ENCODE measurements around the gene PDIA5. TPM values are rescaled to one million over a fixed set of nuclear protein-coding genes. Genes with fewer than 3 reads are reported as not detected.
A peak's percentile ranks its signal among the peaks of the same experiment; 100 is the strongest.

The PDIA5 gene
- 54.3 and 54.5 TPM in 2 replicates for total RNA-seq

DNA sequence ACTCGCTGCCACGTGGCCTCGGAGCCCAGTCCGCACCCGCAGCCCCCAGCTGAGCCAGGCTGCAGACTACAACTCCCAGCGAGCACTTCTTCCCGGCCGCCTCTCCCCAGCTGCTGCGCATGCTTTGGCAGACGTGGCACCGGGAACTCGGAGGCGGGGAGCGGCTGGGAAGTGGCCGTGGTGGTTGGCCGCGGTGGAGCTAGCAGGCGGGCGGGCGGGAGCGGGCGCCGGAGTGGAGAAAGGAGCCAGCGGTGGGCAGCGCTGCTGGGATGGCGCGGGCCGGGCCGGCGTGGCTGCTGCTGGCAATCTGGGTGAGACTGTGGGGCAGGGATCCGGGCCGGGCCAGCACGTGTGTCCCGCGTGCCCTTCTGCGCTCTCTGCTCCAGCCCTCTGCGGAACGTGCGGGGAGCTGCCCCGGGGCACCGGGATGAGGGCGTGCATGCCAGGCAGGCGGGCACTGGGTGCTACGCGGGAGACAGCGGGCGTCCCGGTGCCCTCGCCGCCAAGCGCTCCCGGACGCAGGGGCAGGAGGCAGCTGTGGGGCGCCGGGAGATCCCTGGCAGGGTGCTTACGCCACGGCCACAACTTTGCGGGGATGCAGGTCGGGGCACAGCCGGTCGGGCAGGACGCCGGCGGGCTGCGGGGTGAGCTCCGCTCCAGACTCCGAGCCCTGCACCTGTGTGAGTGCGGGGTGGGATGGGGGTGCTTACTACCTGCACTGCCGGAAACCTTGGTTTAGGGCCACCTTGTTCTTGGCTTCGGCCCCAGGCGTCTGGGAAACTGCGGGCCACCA lies at the start of gene PDIA5:
PDIA5 (plus strand) TSS at position 130 of the 793 bp plus-strand sequence; CDS start at position 270, 140 bp downstream.
- peaks cover 4% of the 10 kb centered on the region for H3K27me3 ChIP-seq (ENCODE audit: insufficient read depth, low read length)
- H3K4me3 ChIP-seq (ENCODE audit: insufficient read depth, low read length): peak within 1 kb of the TSS; percentile 95
- peak within 1 kb of the TSS; percentile 63 for H3K27ac ChIP-seq (ENCODE audit: low read depth, low read length)
- peaks cover 34% of the 10 kb centered on the region for H4K20me1 ChIP-seq (ENCODE audit: insufficient read depth, low read length)
- TF ChIP-seq, protein P1, sequence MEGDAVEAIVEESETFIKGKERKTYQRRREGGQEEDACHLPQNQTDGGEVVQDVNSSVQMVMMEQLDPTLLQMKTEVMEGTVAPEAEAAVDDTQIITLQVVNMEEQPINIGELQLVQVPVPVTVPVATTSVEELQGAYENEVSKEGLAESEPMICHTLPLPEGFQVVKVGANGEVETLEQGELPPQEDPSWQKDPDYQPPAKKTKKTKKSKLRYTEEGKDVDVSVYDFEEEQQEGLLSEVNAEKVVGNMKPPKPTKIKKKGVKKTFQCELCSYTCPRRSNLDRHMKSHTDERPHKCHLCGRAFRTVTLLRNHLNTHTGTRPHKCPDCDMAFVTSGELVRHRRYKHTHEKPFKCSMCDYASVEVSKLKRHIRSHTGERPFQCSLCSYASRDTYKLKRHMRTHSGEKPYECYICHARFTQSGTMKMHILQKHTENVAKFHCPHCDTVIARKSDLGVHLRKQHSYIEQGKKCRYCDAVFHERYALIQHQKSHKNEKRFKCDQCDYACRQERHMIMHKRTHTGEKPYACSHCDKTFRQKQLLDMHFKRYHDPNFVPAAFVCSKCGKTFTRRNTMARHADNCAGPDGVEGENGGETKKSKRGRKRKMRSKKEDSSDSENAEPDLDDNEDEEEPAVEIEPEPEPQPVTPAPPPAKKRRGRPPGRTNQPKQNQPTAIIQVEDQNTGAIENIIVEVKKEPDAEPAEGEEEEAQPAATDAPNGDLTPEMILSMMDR (IDR thresholded peaks at IDR 0.05; ENCODE audit: extremely low read depth, low read depth, low read length): no peak
- H3K9me3 ChIP-seq (ENCODE audit: low read depth, low read length): no peaks in the 10 kb centered on the region
- H3K4me1 ChIP-seq (ENCODE audit: insufficient read depth, low read length): peaks cover 19% of the 10 kb centered on the region
- H2AFZ ChIP-seq (ENCODE audit: low read length): peak within 1 kb of the TSS; percentile 93
- peak; percentile 98 for DNase-seq (ENCODE audit: insufficient read length, low spot score, missing footprints)
- no peaks in the 10 kb centered on the region for H3K36me3 ChIP-seq (ENCODE audit: insufficient read depth, low read length)
- peak within 1 kb of the TSS; percentile 90 for H3K4me2 ChIP-seq (ENCODE audit: insufficient read depth, low read length)
- H3K79me2 ChIP-seq (ENCODE audit: insufficient read depth, low read length): peaks cover 50% of the 10 kb centered on the region

DNA sequence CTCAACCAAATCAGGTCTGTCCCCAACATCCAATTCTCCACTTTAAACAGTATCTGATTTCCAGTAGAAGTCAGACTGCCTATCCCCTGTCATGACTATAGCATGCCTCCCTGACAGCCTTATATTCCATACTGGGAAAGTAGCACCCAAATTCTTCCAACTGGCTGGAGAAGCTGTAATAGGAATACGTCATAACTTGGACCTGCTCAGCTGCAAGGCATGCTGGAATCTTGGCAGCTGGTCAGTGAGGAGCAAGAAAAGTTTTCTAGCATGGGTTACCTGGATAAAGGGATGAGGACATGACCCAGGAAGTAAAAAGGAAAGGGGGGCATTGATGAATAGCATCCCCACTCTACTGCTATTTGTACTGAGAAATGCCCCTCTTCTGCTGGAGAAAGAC lies 48.1 kb upstream of the PDIA5 start:
- H3K36me3 ChIP-seq (ENCODE audit: insufficient read depth, low read length): no peaks in the 10 kb centered on the region
- H3K4me1 ChIP-seq (ENCODE audit: insufficient read depth, low read length): no peaks in the 10 kb centered on the region
- no peak for DNase-seq (ENCODE audit: insufficient read length, low spot score, missing footprints)
- H3K9me3 ChIP-seq (ENCODE audit: low read depth, low read length): no peaks in the 10 kb centered on the region
- peaks cover 93% of the 10 kb centered on the region for H3K27me3 ChIP-seq (ENCODE audit: insufficient read depth, low read length)
- H3K4me3 ChIP-seq (ENCODE audit: insufficient read depth, low read length): no peak overlapping the region
- H3K27ac ChIP-seq (ENCODE audit: low read depth, low read length): no peak overlapping the region
- no peaks in the 10 kb centered on the region for H4K20me1 ChIP-seq (ENCODE audit: insufficient read depth, low read length)
- H3K79me2 ChIP-seq (ENCODE audit: insufficient read depth, low read length): no peaks in the 10 kb centered on the region
- no peak overlapping the region for H2AFZ ChIP-seq (ENCODE audit: low read length)
- H3K4me2 ChIP-seq (ENCODE audit: insufficient read depth, low read length): no peak overlapping the region
- TF ChIP-seq, protein P1 (IDR thresholded peaks at IDR 0.05; ENCODE audit: extremely low read depth, low read depth, low read length): no peak

DNA sequence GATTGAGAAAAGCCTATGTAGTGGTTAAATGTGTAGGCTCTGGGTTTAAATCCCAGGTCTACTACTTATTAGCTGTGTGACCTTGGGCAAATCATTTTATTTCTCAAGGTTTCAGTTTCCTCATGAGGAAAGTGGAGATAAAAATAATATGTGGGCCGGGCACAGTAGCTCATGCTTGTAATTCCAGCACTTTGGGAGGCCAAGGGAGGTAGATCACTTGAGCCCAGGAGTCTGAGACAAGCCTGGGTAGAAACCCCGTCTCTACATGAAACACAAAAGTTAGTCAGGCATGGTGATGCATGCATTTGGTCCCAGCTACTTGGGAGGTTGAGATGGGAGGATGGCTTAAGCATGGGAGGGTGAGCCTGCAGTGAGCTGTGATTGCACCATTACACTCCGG lies 47.7 kb upstream of the PDIA5 start:
- Histone ChIP-seq H3K4me2 (ENCODE audit: insufficient read depth, low read length) (no peak overlapping the region), H3K27ac (ENCODE audit: low read depth, low read length) (no peak overlapping the region), H3K27me3 (ENCODE audit: insufficient read depth, low read length) (peaks cover 93% of the 10 kb centered on the region), H3K9me3 (ENCODE audit: low read depth, low read length) (no peaks in the 10 kb centered on the region), H4K20me1 (ENCODE audit: insufficient read depth, low read length) (no peaks in the 10 kb centered on the region), H3K36me3 (ENCODE audit: insufficient read depth, low read length) (no peaks in the 10 kb centered on the region), H2AFZ (ENCODE audit: low read length) (no peak overlapping the region), H3K79me2 (ENCODE audit: insufficient read depth, low read length) (no peaks in the 10 kb centered on the region), H3K4me1 (ENCODE audit: insufficient read depth, low read length) (no peaks in the 10 kb centered on the region), H3K4me3 (ENCODE audit: insufficient read depth, low read length) (no peak overlapping the region)
- DNase-seq (ENCODE audit: insufficient read length, low spot score, missing footprints): no peak
- TF ChIP-seq, protein P1 (IDR thresholded peaks at IDR 0.05; ENCODE audit: extremely low read depth, low read depth, low read length): no peak

DNA sequence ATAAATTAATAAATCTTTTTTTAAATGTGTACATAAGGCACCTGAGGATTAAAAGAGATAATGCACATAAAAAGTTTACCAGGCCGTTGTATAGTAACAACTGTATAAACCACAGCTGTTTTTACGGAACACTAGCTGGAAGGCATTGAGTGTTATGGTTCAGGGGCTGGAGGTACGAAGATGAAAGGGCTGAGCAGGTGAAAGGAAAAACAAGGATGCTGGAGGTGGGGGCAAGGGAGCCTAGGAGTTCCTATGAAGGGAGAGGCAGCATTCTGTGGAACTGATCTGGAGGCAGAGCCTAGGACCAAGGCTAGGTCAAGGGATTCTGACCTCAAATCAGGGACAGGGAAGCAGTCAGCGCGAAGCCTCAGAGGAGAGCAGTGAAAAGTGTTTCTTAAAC lies 47.2 kb upstream of the PDIA5 start:
- H3K4me1 ChIP-seq (ENCODE audit: insufficient read depth, low read length): no peaks in the 10 kb centered on the region
- H3K36me3 ChIP-seq (ENCODE audit: insufficient read depth, low read length): no peaks in the 10 kb centered on the region
- H3K4me3 ChIP-seq (ENCODE audit: insufficient read depth, low read length): no peak overlapping the region
- no peak overlapping the region for H2AFZ ChIP-seq (ENCODE audit: low read length)
- no peaks in the 10 kb centered on the region for H3K9me3 ChIP-seq (ENCODE audit: low read depth, low read length)
- no peaks in the 10 kb centered on the region for H4K20me1 ChIP-seq (ENCODE audit: insufficient read depth, low read length)
- no peak overlapping the region for H3K4me2 ChIP-seq (ENCODE audit: insufficient read depth, low read length)
- TF ChIP-seq, protein P1 (IDR thresholded peaks at IDR 0.05; ENCODE audit: extremely low read depth, low read depth, low read length): no peak
- no peak overlapping the region for H3K27ac ChIP-seq (ENCODE audit: low read depth, low read length)
- peaks cover 93% of the 10 kb centered on the region for H3K27me3 ChIP-seq (ENCODE audit: insufficient read depth, low read length)
- no peak for DNase-seq (ENCODE audit: insufficient read length, low spot score, missing footprints)
- H3K79me2 ChIP-seq (ENCODE audit: insufficient read depth, low read length): no peaks in the 10 kb centered on the region

Measured in osteoblast (primary cell).